GM20431 (cell line): Measurements from ENCODE around the gene HOXA9.

Experiments used
- in situ Hi-C: fragments of 300-500 bp; cut with MseI, MboI; formaldehyde crosslinking; loops from one replicate; pipeline ENCODE4 v1.15.0; 2020; ENCODE audit warnings: low sequenced_read_pairs; ENCODE audit not compliant: unreplicated experiment

HOXA9 gene

DNA sequence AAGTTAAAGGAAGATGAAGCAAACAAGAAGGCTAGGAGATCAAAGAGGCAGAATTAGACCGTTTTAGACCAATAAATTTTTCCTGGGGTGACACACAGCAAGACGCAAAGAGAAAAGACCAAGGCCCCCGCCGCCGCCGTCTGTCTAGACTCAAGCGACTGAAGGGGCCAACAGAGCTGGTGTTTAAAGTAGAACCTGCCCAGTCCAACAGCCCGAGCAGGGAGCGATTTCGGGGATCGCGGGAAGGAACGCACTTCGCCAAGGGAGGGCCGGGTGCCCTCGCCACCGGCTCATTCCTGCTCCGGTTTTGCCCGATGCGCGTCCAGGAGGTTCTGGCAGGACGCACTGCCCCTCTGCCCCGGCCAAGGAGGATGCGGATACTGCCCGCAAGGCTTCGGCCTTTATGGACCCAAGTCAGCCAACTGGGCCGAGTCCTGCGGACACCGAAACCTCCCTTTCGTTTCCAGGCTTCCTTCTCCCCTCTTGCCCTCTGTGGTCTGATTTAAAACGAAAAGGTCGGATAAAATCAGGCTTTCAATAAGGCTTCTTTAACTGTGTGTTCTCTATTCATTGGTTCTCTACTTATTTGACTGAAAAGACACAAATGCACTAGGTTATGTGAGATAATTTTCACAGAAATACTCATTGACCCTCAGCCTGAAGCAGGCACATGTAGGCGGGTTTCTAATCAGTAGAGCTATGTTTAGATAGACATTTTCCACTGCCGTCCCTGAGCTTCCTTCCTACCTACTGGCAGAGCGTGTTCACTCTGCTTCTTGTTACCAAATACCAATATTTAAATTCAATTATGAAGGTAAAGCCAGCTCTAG lies 6.7 kb downstream of the HOXA9 start:
- in situ Hi-C loops = loop anchor here (25.0 kb wide), 2 partner anchors 771 to 1296 kb away; no protein-coding TSS in a partner anchor

DNA sequence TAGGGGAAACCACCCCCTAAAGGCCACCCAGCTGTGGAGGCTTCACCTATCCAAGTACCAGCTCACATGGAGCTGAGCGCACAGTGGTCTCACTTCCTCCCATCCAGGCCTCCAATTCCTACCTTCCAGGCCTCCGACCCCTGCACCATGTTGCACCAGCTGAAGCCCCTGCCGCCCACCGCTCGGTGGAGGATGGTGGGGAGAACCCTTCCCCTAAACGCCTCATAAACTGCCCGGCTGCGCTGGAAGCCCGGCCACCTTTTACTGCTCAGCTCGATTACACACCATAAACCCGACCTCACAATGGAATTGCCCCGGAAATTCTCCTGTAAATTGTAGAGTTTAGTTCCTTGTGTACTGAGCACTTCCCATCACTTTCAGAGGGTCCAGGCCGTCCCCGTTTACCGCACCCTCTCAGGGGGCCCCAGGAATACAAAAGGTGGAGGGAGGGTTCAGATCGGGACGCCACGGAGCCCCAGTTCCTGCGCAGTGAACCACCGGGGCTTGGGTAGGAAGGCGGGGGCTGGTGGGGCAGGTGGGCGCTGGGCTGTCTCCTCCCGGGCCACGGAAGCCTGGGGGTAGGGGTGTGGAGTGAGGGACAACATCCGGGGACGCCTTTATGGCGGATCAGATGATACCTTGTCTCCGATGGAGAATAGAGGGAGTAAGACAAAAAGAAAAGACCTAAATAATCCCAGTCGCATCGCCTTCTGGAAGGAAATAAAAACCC lies 7.5 kb downstream of the HOXA9 start:
- in situ Hi-C loops = loop anchor here (25.0 kb wide), 2 partner anchors 771 to 1296 kb away; no protein-coding TSS in a partner anchor

DNA sequence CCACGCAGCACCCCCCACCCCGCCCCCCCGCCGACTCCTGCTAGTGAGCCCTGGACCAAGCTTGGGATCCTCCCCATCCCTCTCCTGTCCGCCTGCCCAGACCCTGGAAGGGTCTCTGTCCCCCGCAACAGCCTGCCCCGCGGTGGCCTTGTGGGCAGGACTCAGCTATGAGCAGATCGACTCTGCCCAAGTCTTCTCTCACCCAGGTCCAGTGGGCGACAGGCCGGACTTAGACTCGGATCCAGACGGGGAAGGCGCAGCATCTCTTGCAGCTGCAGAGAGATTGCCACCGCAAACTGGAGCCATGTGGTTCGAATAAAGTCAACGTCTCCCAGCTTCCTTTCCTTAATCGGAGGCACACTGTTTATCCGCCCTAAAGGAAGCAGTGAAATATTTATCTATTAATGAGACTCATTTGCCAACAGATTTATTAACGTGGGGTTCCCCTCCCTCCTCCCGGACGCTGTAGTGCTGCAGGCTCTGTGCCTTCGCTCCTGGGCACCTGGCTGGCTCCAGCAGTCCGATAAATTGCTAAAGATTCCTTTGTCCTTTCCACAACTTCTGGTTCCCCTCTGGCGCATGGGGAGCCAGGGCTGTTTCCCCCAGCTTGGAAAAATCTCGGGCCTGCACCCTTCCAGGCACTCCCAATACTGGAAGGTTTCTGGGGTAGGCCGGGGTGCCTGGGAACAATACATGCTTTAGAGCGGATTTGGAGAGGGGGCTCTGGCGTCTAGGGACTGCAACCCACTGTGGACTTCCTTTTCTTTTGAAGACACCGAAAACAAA lies 8.2 kb downstream of the HOXA9 start:
- in situ Hi-C loops = loop anchor here (25.0 kb wide), 2 partner anchors 770 to 1295 kb away; no protein-coding TSS in a partner anchor

DNA sequence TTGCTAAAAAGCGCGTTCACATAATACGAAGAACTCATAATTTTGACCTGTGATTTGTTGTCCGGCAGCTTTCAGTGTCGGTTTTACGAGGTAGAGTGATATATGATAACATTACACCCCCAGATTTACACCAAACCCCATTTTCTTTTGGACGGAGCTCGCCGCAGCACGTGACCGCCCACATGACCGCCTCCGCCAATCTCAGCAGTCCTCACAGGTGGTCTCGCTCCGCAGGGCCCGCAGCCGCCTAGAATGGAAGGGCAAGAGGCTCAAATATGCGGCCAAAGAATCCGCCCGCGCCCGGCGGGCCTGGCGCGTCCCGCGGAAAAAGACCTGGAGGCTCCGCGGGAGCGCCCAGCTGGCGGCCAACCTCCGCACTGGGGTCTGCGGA lies 8.8 kb downstream of the HOXA9 start, which contains the start of gene HOXA7:
Gene HOXA7, minus strand, starts transcription at position 168 of the 391 bp plus-strand sequence. Its CDS starts 130 bp downstream, at position 38.
- in situ Hi-C loops = loop anchor here (25.0 kb wide), 2 partner anchors 769 to 1294 kb away; no protein-coding TSS in a partner anchor

DNA sequence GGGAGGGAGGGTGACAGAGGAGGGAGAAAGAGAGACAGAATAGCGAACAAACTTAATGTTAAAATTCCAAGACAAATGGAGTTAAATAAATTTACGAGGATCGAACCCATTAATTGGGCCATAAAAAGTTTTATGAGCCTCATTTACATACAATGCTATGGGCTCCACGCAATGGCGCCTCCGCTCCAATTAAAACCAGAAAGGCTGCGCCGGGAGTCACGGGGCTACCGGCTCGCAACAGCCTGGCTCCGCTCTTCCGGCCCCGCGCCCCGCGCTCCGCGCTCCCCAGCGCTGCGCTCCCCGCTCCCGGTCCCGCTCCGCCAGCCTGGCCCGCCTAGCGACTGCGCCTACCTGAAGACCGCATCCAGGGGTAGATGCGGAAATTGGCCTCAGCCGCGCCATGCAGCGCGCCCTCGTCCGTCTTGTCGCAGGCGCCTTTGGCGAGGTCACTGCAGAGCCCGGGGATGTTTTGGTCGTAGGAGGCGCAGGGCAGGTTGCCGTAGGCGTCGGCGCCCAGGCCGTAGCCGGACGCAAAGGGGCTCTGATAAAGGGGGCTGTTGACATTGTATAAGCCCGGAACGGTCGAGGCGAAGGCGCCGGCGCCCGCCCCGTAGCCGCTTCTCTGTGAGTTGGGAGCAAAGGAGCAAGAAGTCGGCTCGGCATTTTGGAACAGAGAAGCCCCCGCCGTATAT lies 9.4 kb downstream of the HOXA9 start:
- in situ Hi-C loops = loop anchor here (25.0 kb wide), 2 partner anchors 769 to 1294 kb away; no protein-coding TSS in a partner anchor

DNA sequence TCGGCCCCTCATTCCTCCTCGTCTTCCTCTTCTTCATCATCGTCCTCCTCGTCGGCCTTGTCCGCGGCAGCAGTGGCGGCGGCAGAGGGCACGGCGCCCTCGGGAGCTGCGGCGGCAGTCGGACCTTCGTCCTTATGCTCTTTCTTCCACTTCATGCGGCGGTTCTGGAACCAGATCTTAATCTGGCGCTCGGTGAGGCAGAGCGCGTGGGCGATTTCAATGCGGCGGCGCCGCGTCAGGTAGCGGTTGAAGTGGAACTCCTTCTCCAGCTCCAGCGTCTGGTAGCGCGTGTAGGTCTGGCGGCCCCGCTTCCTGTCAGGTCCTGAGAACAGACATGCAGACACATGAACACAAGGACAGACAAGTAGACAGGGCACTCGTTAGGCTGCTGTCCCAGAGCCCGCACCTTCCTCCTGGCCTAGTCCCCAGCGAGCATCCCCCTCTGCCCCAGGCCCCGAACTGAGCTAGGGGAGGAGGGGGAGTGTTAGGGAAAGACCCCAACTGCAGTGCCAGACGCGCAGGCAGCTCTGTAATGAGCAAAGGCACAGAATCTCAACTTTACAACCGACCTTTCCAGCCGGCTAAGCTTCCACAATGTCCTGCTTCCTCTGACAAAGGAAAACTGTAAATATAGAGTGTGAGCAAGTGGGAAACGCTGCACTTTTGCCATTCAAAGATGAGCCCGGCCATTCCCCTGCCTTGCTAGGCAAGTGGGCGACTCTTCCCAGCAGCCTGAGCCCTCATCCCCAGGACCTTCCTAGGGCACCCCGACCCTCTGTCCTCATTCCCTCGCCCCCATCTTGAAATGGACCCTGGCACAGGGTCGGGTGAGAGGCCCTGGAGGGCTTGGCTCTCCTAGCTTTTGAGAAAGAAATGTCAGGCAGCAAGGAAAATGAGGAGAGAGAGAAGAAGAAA lies 10.2 kb downstream of the HOXA9 start:
- in situ Hi-C loops = loop anchor here (25.0 kb wide), 2 partner anchors 768 to 1293 kb away; no protein-coding TSS in a partner anchor

DNA sequence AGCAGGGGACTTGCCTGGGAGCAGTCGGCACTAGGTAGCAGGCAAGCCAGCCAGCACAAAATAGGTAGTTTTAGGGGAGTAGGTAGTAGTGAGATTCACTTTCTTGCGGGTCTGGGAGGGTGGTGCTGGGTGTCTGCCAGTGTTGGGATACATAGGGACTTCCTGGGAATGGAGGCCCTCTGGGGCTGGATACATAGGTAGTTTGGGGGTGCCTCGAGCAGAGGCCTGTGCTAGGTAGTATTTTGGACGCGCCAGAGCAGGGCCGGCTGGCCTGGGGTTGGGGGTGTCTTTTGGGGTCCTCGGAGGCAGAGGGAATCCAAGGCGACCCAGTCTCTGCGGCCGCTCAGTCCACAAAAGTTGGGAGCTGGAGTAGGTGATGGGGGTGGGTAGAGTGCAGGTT lies 11.0 kb downstream of the HOXA9 start:
- in situ Hi-C loops = loop anchor here (25.0 kb wide), 2 partner anchors 767 to 1292 kb away; no protein-coding TSS in a partner anchor

DNA sequence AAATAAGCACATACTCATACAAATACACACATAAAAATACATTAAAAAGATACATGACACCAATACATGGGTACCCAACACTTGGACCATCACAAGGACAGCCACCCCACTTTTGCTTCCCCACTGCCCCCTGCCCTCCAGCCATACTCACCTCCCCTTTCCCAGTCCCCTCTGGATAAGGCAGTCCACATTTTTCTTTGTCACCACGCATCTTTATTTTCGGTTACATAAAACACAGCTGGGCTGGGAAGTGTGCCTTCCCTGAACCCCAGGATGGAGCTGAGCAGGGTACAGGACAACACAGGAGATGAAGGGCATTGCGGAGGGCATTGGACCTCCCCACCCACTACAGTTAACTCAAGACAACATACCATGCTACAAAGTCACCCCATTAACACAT lies 11.8 kb downstream of the HOXA9 start:
- in situ Hi-C loops = loop anchor here (25.0 kb wide), 2 partner anchors 766 to 1291 kb away; no protein-coding TSS in a partner anchor

DNA sequence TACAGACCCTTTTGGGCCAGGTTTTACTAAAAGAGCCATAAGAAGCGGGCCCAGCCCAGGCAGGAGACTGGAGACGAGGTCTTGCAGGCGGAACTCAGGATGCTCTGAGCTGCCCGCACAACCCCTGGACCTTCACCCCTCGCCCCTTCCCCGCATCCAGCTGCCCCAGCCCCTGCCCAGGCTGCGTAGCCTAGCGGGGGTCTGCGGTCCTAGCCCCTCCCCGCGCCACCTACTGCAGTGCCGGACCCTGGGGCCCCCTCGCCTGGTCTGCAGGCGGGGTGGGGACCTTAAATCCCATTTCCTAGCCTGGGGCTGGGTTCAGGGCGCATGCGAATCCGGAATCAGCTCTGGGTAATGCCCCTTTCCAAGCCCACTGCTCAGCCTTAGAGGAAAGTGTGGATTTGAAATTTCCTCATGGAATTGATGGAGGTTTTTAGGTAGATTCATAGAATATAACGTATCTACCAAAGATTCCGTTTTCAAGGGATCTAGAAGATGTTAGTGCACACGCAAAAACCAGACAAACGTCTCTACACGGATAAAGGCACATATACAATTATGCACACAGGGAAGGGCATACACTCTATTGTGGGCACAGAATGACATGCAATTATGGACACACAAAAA lies 12.4 kb downstream of the HOXA9 start:
- in situ Hi-C loops = loop anchor here (25.0 kb wide), 2 partner anchors 766 to 1291 kb away; no protein-coding TSS in a partner anchor

DNA sequence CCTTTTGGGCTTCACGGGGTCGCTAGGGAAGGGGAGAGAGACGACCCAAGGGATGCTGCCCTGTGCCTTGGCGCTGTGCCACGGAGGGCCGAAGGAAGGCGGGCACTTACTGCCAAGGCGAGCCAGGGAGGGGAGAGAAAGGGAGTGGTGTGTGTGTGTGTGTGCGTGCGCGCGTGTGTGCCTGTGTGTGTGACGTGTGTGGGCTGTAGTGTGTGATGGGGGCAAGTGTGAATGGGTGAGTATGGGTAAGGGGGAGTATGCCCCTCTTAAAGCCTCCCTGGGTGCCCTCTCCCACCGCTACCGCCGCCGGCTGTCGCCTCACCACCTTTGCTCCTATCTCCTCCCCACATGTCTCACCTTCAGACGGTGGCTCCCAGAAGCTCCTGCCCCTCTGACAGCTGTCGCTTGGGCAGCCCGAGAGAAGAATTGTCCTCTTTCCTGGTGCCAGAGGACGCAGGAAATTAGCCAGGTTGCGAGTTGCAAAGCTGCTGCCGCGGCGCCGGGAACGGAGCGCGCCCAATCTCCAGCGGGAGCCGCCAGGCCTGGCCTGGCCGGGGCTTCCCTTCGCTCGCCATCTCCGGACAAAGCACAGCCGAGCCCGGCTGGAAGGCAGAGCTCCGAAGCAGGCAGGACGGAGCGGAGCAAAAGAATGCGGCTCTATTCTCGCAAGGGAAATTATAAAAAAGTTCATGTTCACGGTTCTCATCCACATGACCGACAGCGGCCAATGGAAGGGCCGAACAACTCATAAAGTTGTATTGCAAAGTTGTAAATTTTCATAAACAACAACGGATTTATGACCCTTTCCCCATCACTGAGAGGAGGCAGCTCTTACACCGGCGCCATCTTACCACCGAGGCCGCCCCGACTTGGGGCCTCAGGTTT lies 13.2 kb downstream of the HOXA9 start, which contains the start of gene HOXA3:
Gene HOXA3, minus strand, starts transcription at position 653 of the 885 bp plus-strand sequence. CDS start 41,943 bp downstream, outside the sequence.
- in situ Hi-C loops = loop anchor here (25.0 kb wide), 2 partner anchors 765 to 1290 kb away; no protein-coding TSS in a partner anchor

DNA sequence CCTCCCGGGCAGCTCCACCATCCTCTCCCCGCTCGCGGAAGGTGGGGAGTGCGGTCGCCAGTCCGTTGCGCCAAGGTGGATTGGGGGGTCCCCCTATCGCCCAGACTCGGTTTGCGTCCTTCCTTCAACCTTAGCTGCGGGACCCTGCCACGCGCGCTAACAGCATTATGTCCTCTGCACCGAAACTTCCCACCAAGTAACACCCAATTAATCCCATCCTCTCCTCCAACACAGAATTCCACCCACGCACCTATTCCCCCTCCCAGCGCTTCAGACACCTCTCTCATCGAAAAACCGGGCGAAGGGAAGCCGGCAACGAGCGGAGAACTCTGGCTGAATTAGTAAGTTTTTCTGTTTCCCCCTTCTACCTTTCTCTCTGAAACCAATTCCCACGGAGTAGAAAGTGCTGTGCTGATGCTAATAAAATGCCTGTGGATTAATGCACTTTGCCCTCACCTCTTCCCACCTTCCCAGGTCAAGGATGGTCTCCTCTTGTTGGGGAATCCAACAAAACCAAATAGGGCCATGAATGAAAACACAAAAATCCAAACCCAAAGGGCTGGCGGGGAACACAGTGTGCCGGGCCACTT lies 13.9 kb downstream of the HOXA9 start:
- in situ Hi-C loops = loop anchor here (25.0 kb wide), 2 partner anchors 764 to 1289 kb away; no protein-coding TSS in a partner anchor

DNA sequence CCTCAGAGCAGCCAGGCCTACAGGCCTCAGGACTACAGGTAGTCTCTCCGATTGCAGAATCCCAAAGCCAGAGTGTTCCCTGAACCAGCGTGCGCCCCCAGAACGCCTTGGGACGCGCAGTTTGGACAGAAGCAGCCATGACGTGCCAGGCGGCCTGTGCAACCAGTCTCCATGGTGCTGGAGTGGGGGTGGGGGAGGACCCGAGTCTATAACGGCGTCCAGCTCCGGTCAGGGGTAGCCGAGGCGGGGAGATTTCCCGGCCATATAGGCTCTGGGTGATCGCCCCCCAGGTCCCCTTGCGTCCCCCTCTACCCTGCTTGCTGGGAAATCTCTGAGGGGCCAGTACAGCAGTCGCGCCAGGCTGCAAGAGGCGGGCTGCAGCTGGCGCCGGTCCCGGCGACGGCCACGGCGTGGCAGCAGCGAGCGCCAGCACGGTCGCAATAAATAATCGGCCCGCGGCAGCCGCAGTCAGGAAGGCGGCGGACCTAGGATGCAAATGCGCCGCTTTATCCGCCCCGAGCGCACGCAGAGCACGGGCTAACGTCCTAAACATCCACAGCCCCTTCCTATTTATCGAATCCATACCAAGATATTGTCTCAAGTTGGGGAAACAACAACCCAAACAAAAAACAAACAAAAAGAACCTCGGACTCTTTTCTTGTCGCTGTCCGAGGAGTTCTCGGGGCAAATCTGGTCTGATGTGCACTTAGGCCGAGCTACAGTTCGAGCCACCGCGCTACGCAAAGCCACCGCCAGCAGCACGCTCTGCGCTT lies 14.6 kb downstream of the HOXA9 start:
- in situ Hi-C loops = loop anchor here (25.0 kb wide), 2 partner anchors 763 to 1288 kb away; no protein-coding TSS in a partner anchor

DNA sequence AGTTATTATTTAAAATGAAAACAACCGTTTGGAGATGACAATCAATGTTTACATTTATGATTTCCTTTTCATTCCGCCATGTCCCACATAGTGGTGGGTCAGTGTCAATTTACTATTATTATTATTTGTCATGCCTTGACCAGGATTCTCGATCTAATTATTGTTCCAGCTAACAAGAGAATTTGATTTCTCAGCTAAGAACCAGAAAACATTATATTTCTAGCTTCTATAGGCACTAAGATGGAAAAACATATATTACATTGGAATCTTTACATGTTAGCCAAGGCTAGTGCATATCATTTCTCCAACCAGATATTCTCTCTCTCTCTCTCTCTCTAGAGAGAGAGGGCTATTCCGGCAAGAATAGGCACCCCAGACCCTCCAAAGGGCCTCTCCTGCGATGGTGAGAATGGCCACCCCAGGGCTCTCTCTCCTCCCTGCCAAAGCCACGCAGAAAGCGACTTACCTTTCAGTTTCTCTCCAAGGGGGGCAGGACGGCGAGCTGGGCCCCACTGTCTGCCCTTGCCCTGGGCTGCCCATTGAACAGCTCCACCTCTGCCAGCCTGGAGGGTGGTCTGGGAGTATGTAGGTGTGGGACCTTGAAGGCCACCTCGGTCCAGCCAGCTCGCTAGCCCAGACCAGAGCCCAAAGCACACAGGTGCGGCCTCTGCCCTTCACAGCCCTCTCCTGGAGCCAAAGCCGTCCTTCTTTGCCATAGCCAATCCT lies 15.3 kb downstream of the HOXA9 start:
- in situ Hi-C loops = loop anchor here (25.0 kb wide), 2 partner anchors 763 to 1288 kb away; no protein-coding TSS in a partner anchor

DNA sequence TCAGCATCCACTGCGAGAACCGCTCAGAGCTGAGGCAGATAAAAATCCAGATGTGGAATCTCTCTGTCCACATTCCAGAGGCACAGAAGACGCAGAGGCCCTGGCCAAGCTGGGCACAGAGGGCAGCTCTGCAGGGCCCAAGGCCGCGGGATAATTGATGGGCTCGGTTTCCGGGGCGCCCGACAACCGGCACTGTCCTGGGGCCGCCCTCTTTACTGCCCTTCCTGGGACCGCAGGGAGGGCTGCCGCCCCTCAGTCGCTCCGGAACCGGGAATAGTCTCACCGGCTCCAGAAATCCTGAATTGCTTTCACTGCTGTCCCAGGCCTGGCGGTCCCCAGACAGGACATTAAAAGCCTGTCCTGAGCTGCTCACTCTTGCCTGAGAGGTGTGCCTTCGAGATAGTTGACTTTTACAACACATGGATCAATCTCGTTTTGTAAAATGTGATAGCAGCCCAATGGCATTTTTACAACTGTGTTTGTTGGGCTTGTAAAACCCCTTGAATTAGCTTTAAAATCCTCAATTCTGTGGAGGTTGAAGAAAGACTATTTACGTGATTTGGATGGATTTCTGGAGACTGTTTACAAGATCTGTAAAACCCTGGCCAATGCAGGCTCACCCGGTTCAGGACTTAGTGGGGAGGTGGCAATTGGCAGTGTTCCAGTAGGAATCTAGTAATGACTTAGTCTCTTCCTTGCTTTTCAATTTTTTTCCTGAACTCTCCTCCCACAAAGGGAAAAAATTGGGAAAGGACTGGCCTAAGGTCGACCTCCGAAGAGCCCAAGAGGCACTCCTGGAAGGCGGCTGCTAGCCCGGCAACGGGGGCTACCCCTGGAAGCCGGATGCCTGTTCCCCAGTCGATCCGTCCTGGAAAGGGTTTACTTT lies 16.3 kb downstream of the HOXA9 start:
- in situ Hi-C loops = no loop called here
